SK-N-SH (cell line): ENCODE results near the gene NFASC. TPM values are rescaled to one million over a fixed set of nuclear protein-coding genes. Genes with fewer than 3 reads are reported as not detected.

Experiments used
- CTCF ChIA-PET: fragments of 300-600, 350-600 bp; formaldehyde crosslinking; extraction: SDS; loops from one replicate; lab custom pipeline; 2021; lab: Yijun Ruan, JAX
- POLR2A ChIA-PET: fragments of 350-600 bp; sonication (Branson Sonifier 250); formaldehyde crosslinking; extraction: SDS; loops from one replicate; lab custom pipeline; 2020; ENCODE audit warnings: antibody characterized with exemption, inconsistent platforms; lab: Yijun Ruan, JAX
- DNase-seq: peaks from one replicate; pipeline ENCODE4 v3.0.0; 2012
- H2AFZ ChIP-seq: fragments of 200-600 bp; sonication (generic); 2 replicates; pipeline ENCODE4 v1.8.1; 2016; ENCODE audit warnings: antibody characterized with exemption, mild to moderate bottlenecking, low read depth
- H3F3A ChIP-seq: fragments of 200-600 bp; sonication (generic); replicated peaks from 2 replicates; pipeline ENCODE3; 2016; ENCODE audit warnings: antibody characterized with exemption, mild to moderate bottlenecking; ENCODE audit not compliant: insufficient read depth
- H3K27ac ChIP-seq, 2 experiments: fragments of 200-500 bp in 1 of 2; fragments of 200-600 bp in 1 of 2; sonication (Bioruptor generic) in 1 of 2; sonication (generic), shearing (Covaris generic) in 1 of 2; 2 replicates each; pipeline versions ENCODE4 v1.5.1 to v1.6.1; 2014 to 2016; ENCODE audit warnings: low read depth in 2 of 2, inconsistent platforms in 1 of 2, low read length in 1 of 2, mild to moderate bottlenecking in 1 of 2, mixed read lengths in 1 of 2
- H3K27me3 ChIP-seq: fragments of 200-600 bp; sonication (generic), shearing (Covaris generic); 2 replicates; pipeline ENCODE4 v1.6.1; 2016; ENCODE audit warnings: mixed run types; ENCODE audit not compliant: insufficient read depth
- H3K36me3 ChIP-seq, 2 experiments: fragments of 200-500 bp in 1 of 2; fragments of 200-600 bp in 1 of 2; sonication (Bioruptor generic) in 1 of 2; sonication (generic) in 1 of 2; replicated peaks in 1 of 2; 2 replicates each; pipeline versions ENCODE3 to v1.5.1; 2014 to 2016; ENCODE audit warnings: low read length in 1 of 2, mild to moderate bottlenecking in 1 of 2; ENCODE audit not compliant: insufficient read depth in 2 of 2, control insufficient read depth in 1 of 2
- H3K4me1 ChIP-seq, 2 experiments: fragments of 200-500 bp in 1 of 2; fragments of 200-600 bp in 1 of 2; sonication (Bioruptor generic) in 1 of 2; sonication (generic), shearing (Covaris generic) in 1 of 2; 2 replicates each; pipeline versions ENCODE4 v1.5.1 to v1.6.1; 2014 to 2016; ENCODE audit warnings: low read depth in 1 of 2, low read length in 1 of 2, mixed run types in 1 of 2; ENCODE audit not compliant: insufficient read depth in 2 of 2, control insufficient read depth in 1 of 2
- H3K4me2 ChIP-seq: fragments of 200-600 bp; sonication (generic), shearing (Covaris generic); 2 replicates; pipeline ENCODE4 v1.6.1; 2017; ENCODE audit warnings: mixed run types
- H3K4me3 ChIP-seq, 2 experiments: fragments of 200-500 bp in 1 of 2; fragments of 200-600 bp in 1 of 2; sonication (Bioruptor generic) in 1 of 2; sonication (generic), shearing (Covaris generic) in 1 of 2; 2 replicates each; pipeline versions ENCODE4 v1.5.1 to v1.8.1; 2014 to 2016; ENCODE audit warnings: low read depth in 2 of 2, inconsistent platforms in 1 of 2, low read length in 1 of 2, mild to moderate bottlenecking in 1 of 2, mixed read lengths in 1 of 2, moderate library complexity in 1 of 2
- H3K79me2 ChIP-seq: fragments of 200-600 bp; sonication (generic); 2 replicates; pipeline ENCODE4 v1.8.1; 2017; ENCODE audit warnings: mild to moderate bottlenecking; ENCODE audit not compliant: insufficient read depth
- H3K9ac ChIP-seq: fragments of 200-600 bp; sonication (generic); 2 replicates; pipeline ENCODE4 v1.6.1; 2017; ENCODE audit warnings: mixed run types
- H3K9me2 ChIP-seq: fragments of 200-600 bp; sonication (generic); 2 replicates; pipeline ENCODE4 v1.6.1; 2017; ENCODE audit warnings: mixed run types
- H3K9me3 ChIP-seq: fragments of 200-600 bp; sonication (generic); 2 replicates; pipeline ENCODE4 v1.6.1; 2017; ENCODE audit warnings: mixed run types, mild to moderate bottlenecking, moderate library complexity
- H4K20me1 ChIP-seq: fragments of 200-600 bp; sonication (generic); 2 replicates; pipeline ENCODE4 v1.6.1; 2017; ENCODE audit warnings: mild to moderate bottlenecking, mixed run types; ENCODE audit not compliant: insufficient read depth
- FOSL2 ChIP-seq: IDR thresholded peaks from 2 replicates; pipeline ENCODE4 v1.4.0; 2012; ENCODE audit warnings: low read depth, mild to moderate bottlenecking, moderate library complexity, borderline replicate concordance
- FOXM1 ChIP-seq: IDR thresholded peaks from 2 replicates; pipeline ENCODE4 v1.4.0; 2012; ENCODE audit warnings: low read depth, mild to moderate bottlenecking
- GABPA ChIP-seq: IDR thresholded peaks from 2 replicates; pipeline ENCODE4 v1.4.0; 2012; ENCODE audit warnings: low read depth, mild to moderate bottlenecking
- GATA2 ChIP-seq: sonication (generic); formaldehyde crosslinking; IDR thresholded peaks from 2 replicates; pipeline ENCODE4 v1.5.0; 2020; ENCODE audit warnings: mild to moderate bottlenecking, missing genetic modification reagents
- JUND ChIP-seq: IDR thresholded peaks from 2 replicates; pipeline ENCODE4 v1.4.0; 2012
- MEF2A ChIP-seq: IDR thresholded peaks from 2 replicates; pipeline ENCODE4 v1.4.0; 2012; ENCODE audit warnings: low read depth, borderline replicate concordance
- MXI1 ChIP-seq: IDR thresholded peaks from 2 replicates; pipeline ENCODE4 v1.6.1; 2012; ENCODE audit warnings: mild to moderate bottlenecking, low read depth, low read length, improper control_type of control experiment
- NRF1 ChIP-seq: IDR thresholded peaks from 2 replicates; pipeline ENCODE4 v1.6.1; 2012; ENCODE audit warnings: low read depth, mild to moderate bottlenecking, low read length
- RAD21 ChIP-seq: IDR thresholded peaks from 2 replicates; pipeline ENCODE4 v1.6.1; 2012; ENCODE audit warnings: mild to moderate bottlenecking, low read length
- SMC3 ChIP-seq: IDR thresholded peaks from 2 replicates; pipeline ENCODE4 v1.6.1; 2012; ENCODE audit warnings: low read depth, low read length, improper control_type of control experiment
- TAF1 ChIP-seq: IDR thresholded peaks from 2 replicates; pipeline ENCODE4 v1.6.1; 2012; ENCODE audit warnings: low read depth, mild to moderate bottlenecking, low read length, moderate library complexity, borderline replicate concordance
- TCF12 ChIP-seq: IDR thresholded peaks from 2 replicates; pipeline ENCODE4 v1.4.0; 2012
- TEAD4 ChIP-seq: IDR thresholded peaks from 2 replicates; pipeline ENCODE4 v1.4.0; 2012; ENCODE audit warnings: mild to moderate bottlenecking, borderline replicate concordance; ENCODE audit not compliant: insufficient read depth
- YY1 ChIP-seq: IDR thresholded peaks from 2 replicates; pipeline ENCODE4 v1.4.0; 2012; ENCODE audit warnings: low read depth, mild to moderate bottlenecking
- WGBS: methylation state at CpG from one replicate; pipeline ENCODE4 v1.1.6; 2017; ENCODE audit warnings: low lambda C conversion rate; 5-methylcytosine and 5-hydroxymethylcytosine counted together
- polyA plus RNA-seq, 3 experiments: library from polyadenylated mRNA; depleted of rRNA; stranded (reverse); fragments of >200 nt; gene quantifications; 2 replicates each; pipeline ENCODE4 v1.2.3, GENCODE V29; 2012
- TF ChIP-seq, protein P1 (sequence below): fragments of 150-350 bp; IDR thresholded peaks from 2 replicates; pipeline ENCODE4 v1.6.1; 2016; ENCODE audit warnings: mild to moderate bottlenecking, low read depth, low read length
- TF ChIP-seq, protein P2 (sequence below): IDR thresholded peaks from 2 replicates; pipeline ENCODE4 v1.4.0; 2012; ENCODE audit warnings: low read depth

NFASC gene
- polyA plus RNA-seq, 1 of the 3 experiments (the other 2 are of a cell fraction), result 6.0 TPM

DNA sequence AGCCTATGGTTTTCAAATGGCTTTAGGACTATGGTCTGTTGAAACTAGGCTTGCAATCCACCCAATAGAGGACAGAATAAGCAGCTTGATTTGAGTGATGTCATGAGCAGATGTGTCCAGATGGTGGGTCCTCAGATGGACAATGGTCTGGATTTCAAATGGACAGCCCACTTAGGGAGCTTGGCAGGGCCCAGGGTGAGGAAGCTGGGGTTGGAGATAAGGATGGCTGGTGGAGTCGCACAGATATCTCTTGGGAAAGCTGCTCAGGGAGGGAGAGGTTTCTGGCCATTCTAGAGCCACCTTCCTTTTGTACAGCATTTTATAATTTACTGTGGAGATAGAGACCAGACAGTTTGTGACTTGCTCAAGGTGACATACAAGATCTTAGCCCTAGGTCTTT, 55.0 kb downstream of the NFASC start:
- no peak overlapping the region for H3K4me3 ChIP-seq
- H3K27me3 ChIP-seq, result no peaks in the 10 kb centered on the region
- H3K9ac ChIP-seq, result no peak overlapping the region
- TF ChIP-seq GATA2 (CRISPR knock-in tag) (no peak), MXI1 (no peak), YY1 (no peak), FOXM1 (no peak), SMC3 (no peak), GABPA (no peak), TCF12 (no peak), TAF1 (no peak)
- TF ChIP-seq, protein P1, sequence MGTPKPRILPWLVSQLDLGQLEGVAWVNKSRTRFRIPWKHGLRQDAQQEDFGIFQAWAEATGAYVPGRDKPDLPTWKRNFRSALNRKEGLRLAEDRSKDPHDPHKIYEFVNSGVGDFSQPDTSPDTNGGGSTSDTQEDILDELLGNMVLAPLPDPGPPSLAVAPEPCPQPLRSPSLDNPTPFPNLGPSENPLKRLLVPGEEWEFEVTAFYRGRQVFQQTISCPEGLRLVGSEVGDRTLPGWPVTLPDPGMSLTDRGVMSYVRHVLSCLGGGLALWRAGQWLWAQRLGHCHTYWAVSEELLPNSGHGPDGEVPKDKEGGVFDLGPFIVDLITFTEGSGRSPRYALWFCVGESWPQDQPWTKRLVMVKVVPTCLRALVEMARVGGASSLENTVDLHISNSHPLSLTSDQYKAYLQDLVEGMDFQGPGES, result no peak
- TF ChIP-seq, protein P2, sequence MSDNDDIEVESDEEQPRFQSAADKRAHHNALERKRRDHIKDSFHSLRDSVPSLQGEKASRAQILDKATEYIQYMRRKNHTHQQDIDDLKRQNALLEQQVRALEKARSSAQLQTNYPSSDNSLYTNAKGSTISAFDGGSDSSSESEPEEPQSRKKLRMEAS, result no peak
- TF ChIP-seq, all 33 proteins: peak for 0
- H3K4me1 ChIP-seq, result no peaks in the 10 kb centered on the region
- 82% methylated on average over 1 of the region's 1 CpG for WGBS
- CTCF ChIA-PET, result interaction anchor here (1.3 to 11.6 kb wide), 4 partner anchors 15 to 348 kb away, joined by 3 to 130 read pairs (median 21); no protein-coding TSS in a partner anchor
- no peak overlapping the region for H3K27ac ChIP-seq
- no peak overlapping the region for H3K4me2 ChIP-seq
- no peak for DNase-seq
- no peaks in the 10 kb centered on the region for H4K20me1 ChIP-seq
- no peaks in the 10 kb centered on the region for H3K9me2 ChIP-seq
- POLR2A ChIA-PET, result no interaction called here
- H3K36me3 ChIP-seq, result no peaks in the 10 kb centered on the region
- no peak overlapping the region for H2AFZ ChIP-seq
- H3K79me2 ChIP-seq, result no peaks in the 10 kb centered on the region
- no peaks in the 10 kb centered on the region for H3F3A ChIP-seq
- no peaks in the 10 kb centered on the region for H3K9me3 ChIP-seq

DNA sequence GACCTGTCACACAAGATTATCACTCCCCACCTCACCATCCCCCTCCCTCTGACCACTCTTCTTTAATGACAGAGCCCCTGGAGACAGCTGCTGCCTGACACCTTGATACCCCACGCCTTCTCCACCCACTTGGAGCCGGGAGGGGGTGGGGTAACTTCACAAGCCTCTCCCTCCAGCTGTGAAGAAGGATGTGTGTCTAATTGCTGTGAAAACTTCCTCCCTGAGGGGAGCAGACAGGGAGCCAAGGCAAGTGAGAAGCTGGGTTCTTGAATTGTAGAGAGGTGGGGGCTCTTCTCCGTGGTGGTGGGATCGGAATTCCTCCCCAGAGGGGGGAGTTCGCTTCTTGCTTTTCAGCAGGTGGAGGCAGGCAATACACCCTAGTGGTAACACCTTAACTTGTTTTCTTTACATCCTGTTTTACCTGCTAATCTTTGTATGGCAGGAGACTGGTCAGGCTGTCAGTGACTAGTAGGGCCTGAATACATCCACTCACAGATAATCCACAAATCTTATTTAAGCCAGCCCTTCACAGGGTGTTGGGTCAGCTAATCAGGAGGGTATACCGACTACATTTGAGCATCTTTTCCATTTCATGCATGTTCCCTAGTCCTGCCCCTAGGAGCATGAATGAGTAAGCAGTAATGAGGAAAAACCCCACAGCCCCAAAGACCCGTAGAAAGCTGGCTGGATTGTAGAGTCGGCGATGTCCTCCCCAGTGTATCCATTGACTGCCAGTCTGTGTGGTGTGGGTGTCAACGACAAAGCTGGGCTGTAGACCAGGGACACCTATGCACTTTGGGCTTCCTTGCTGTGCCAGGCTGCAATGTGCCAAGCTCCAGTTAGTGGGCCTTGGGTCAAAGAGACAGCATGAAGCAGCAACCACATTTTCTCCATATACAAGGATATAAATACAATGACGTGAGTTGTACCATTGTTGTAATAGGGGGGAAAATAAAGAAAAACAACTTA, 57.3 kb downstream of the NFASC start:
- 56% methylated on average over 10 of the region's 11 CpGs for WGBS
- no peak for DNase-seq
- Histone ChIP-seq H3K79me2 (no peaks in the 10 kb centered on the region), H3K27ac (no peak overlapping the region), H3K9me2 (no peaks in the 10 kb centered on the region), H3K9ac (no peak overlapping the region), H3K9me3 (no peaks in the 10 kb centered on the region), H4K20me1 (no peaks in the 10 kb centered on the region), H3K4me1 (no peaks in the 10 kb centered on the region), H3K4me3 (no peak overlapping the region), H3K4me2 (no peak overlapping the region), H3F3A (no peaks in the 10 kb centered on the region), H3K27me3 (no peaks in the 10 kb centered on the region; the same call in 1 of the 2 replicates), H3K36me3 (no peaks in the 10 kb centered on the region)
- CTCF ChIA-PET, result interaction anchor here (1.0 to 11.6 kb wide), 7 partner anchors 13 to 362 kb away, joined by 3 to 130 read pairs (median 3); no protein-coding TSS in a partner anchor
- POLR2A ChIA-PET, result no interaction called here
- TF ChIP-seq TEAD4 (no peak), MEF2A (no peak), FOSL2 (no peak), JUND (no peak), NRF1 (no peak), TCF12 (no peak), RAD21 (no peak)
- TF ChIP-seq, all 33 proteins: peak for 0
- H2AFZ ChIP-seq, result no peak overlapping the region
